ENCODE measurements around the gene MYLK.
"Not testable (repeated sequence)": the region's sequence is repeated elsewhere in the genome, so short reads cannot be mapped to it uniquely, and the experiment has no call there.

Gene MYLK

DNA sequence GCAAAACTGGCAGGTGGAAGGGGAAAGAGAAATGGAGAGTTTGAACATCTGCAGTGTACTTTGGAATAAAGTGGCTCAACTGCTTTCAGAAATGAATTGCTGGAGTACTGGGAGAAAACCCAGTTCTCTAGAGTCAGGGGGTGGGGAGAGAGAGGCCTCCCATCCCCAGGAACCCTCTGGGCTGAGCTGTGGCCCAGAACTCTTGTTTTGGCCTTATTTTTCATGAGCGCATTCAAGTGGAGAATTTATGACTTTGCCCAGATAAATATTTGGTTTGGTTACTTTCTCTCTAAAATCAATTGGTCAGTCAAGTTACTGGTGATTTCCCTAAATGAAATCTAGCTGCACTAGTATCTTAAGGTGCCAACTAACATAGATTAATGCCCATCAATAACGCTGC lies 270.6 kb downstream of the MYLK start:
- no peak for DNase-seq

DNA sequence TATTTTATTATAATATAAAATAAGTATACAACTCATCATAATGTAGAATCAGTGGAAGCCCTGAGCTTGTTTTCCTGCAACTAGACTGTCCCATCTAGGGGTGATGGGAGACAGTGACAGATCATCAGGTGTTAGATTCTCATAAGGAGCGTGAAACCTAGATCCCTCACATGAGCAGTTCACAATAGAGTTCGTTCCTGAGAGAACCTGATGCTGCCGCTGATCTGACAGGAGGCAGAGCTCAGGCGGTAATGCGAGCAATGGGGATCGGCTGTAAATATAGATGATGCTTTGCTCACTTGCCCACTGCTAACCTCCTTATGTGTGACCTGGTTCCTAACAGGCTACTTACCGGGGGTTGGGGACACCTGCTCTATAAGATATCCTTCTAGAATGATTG lies 272.5 kb downstream of the MYLK start:
- DNase-seq, result not testable (repeated sequence)

DNA sequence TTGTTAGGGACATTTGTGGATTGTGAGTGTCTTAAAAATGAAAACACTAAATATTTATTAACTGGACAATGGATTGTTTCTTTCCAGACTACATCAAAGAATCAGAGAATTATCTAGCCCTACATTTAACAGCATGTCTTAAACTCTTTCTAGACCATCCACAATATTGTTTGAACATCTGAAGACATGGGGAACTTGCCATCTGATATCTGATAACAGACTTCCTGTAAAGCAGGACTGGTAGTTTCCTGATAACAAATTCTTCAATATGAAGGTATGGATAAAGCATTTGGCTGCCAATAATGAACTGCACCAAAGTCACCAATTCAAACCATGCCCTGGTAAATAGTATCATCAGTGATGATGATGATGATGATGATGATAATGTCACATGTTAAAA lies 273.1 kb downstream of the MYLK start:
- no peak for DNase-seq

DNA sequence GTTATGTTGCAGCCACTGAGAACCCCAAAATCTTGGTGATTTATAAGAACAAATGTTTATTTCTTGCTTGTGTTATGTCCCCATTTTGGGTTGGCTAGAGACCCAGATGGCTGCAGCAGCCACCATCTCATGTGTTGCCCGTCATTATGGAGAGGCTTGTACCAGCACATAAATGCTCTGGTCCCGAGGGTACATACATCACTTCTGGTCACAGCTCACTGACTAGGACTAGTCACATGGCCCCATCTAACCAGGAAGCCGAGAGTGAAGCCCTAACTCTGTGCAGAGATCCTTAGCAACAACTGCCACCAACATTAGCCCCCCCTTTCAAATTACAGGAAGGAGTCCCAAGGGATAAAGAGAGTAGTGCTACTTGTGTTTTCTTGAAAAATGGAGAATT lies 273.8 kb downstream of the MYLK start:
- no peak for DNase-seq

DNA sequence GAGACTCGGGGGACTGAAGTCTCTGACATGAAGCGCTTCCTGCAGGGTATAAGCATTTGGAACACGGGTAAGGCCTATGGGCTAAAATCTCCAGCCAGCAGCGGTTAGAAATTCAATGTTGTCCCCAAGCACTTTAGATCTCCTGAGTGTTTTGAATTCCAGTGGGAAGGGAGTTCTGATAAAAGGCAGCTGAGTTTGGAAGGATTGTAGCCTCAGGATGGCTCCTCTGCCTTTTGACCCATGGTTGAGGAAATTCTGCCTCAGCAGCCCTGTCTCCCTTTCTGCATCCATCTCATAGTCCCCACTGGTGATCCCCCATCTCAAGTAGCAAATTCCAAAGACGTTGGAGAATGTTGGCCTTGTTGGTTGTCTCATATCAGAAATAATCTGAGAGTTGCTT lies 275.1 kb downstream of the MYLK start:
- no peak for DNase-seq

DNA sequence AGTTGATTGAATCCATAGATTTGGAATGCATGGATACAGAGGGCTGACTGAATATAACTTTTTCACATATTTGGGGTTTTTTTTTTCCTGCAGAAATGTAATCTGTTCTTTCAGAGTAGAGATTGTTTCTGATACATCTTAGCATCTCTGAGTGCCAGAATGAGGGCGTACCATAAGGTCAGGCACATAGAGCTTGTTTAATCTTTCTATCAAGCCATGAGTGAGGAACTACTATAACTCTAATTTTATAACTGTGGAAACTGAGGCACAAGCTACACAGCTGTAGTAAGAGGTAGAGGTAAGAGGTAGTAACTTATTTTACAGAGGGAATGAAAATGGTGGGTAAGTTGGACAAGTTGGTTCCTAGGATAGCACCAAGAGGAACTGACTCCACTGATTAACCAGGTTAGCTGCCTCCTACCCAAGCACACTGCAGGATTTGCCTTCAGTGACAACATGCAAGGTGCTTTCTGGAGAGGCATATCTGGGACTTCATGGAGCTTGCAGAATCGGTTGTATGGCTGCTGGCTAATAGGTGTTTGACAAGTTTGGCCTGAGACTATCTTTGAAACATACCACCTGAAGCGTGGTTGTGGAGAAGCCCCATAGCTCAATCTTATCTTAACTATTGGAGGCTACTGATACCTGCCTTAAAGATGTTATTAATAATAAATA lies 275.7 kb downstream of the MYLK start:
- DNase-seq, result no peak

DNA sequence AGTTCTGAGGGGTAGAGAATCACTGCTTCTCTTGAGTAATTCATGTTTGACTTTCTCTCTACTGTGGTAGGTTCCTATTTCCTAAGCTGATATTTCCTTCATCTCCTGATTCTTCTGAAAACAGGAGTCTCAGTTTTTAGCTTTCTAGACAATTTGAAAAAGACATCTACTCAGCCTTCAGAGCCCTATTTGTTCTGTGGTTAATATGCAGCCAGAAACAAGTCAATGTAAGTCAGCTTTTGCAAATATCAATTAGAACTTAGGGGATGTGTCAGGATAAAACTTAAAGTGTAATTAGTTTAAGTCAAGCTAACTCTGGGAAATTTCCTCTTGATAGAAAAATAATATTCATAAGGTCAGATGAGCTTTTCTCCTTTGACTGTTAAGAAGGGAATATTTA lies 277.6 kb downstream of the MYLK start:
- no peak for DNase-seq

DNA sequence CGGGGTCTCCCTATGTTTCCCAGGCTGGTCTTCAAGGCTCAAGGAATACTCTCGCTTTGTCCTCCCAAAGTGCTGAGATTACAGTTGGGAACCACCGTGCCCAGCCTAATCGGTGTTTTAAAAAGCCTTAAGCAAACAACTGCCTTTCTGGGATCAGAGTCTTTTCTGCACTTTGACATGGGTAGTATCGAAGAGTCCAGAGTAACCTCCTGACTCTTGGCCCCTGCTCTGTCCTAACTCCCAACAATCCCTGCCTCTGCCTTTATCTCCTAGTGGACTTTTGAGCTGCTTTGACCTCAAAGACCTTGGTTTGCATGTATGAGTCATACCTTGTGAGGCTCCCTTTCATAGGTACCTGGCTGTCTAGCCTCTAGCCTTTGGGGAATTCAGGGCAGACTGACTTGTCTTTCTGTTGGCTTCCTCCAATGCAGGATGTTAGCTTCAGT lies 278.3 kb downstream of the MYLK start:
- DNase-seq, result no peak

DNA sequence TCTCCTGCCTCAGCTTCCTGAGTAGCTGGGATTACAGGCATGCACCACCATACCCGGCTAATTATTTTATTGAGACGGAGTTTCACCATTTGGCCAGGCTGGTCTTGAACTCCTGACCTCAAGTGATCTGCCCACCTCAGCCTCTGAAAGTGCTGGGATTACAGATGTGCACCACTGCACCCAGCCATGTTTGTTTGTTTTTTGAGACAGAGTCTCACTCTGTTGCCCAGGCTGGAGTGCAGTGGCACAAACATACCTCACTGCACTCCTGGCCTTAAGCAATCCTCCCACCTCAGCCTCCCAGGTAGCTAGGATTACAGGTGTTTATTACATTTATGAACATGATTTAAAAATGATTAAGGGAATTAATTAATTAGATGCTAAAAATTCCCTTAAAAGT lies 281.0 kb downstream of the MYLK start:
- DNase-seq, result not testable (repeated sequence)

DNA sequence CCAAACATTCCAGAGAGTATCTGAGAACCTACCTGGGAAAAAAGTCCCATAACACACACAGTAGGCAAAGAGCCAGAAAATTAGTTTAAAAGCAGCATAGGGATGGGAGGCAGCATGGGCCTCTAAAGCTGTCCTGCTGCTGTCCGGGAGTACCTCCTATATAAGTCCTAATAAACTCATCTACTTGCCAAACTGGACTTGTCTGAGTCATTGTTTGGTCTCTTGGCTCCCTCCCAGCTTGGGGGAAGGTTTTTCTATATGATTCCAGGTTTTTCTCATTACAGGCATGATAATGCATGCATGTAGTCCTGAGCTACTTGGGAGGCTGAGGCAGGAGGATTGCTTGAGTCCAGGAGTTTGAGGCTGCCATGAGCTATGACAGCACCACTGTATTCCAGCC lies 281.8 kb downstream of the MYLK start:
- DNase-seq, result peak; percentile 77

DNA sequence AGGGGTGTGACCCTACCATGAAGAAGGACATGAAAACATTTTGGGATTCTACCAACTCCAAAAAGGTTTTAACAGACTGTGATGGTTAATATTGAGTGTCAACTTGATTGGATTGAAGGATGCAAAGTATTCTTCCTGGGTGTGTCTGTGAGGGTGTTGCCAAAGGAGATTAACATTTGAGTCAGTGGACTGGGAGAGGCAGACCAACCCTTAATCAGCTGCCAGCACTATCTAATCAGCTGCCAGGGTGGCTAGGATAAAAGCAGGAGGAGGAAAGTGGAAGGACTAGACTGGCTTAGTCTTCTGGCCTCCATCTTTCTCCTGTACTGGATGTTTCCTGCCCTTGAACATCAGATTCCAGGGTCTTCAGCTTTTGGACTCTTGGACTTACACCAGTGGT lies 283.3 kb downstream of the MYLK start:
- DNase-seq, result not testable (repeated sequence)

DNA sequence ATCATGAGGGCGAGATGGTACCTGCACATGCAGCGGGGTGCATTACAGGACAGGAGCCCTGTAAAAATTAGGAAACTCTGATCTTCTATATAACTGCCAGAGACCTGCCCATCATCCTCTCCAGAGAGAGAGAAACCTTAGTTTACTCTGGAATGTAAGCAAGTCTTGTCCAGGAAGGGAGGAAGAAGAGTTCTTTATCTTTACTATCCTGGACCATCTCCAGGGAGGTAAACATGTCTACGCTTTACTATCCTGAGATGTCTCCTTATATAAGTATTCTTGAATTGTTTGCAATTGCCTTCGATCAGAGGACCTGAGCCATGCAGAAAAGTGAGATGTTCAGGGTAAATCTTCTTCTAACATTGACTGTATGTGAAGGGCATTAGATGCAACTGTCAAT lies 286.6 kb downstream of the MYLK start:
- no peak for DNase-seq

DNA sequence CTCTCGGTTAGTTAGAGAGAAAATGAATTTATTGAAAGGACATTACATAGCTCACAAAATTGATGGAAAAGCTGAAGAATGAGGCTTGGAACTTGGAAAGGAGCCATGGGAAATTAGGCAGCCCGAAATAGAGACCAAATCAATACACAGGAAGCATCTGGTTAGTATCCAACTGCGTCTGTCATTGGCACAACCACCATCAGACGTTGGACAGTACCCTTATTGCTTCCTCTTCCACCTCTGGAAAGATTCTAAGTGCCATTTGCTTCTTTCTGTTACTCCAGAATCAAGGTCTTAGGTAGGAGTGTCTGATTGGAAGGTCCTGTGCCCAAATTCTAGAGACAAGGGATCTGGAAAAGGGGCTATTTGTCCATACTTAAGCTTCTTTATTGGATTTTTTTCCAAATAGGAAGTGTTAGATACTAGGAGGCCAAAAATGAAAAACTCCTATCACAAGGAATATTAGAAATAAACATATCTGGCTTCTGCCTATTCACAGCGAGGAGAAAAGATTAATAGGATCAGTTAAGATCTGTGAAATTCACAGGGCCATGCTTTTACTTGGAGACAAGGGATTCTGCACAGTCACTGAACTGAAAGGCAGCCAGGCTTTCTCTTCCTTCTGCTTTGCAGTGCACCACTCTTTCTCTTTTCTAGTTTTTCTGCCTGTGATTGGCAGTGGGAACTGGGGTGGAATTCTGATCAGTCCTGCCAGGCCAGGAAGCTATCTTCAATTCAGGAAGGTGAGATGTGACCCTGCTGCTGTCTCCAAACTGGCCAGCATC lies 288.5 kb downstream of the MYLK start:
- peak; percentile 14 for DNase-seq

DNA sequence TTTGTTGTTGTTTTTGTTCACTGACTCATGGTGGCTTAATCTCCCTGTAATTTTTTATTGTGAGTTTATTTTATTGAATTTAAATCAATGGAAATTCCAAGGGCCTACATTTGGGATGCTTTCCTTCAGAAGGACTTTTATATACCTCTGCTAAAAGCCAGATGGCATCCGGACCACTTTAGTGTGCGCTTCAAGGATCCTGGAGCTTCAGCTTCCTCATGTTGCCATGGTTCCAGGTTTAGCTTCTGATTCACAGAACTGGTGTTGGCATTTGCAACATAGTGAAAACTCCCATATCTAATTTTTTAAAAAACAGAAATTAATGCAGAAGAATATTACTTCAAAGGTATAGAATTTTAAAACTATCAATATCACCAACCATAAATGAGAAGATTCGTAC lies 290.8 kb downstream of the MYLK start:
- peak; percentile 50 for DNase-seq

DNA sequence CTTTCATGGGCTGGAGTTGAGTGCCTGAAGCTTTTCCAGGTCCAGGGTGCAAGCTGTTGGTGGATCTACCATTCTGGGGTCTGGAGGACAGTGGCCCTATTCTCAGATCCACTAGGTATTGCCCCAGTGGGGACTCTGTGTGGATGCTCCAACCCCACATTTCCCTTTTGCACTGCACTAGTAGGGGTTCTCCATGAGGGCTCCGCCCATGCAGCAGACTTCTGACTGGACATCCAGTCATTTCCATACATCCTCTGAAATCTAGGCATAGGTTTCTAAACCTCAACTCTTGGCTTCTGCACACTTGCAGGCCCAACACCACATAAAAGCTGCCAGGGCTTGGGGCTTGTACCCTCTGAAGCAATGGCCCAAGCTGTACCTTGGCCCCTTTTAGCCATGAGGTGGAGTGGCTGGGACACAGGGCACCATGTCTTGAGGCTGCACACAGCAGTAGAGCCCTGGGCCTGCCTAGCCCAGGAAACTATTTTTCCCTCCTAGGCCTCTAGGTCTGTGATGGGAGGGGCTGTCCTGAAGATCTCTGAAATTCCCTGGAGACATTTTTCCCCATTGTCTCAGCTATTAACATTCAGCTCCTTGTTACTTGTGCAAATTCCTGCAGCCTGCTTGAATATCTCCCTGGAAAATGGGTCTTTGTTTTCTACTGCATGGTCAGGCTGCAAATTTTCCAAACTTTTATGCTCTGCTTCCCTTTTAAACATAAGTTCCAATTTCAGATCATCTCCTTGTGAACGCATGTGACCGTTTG lies 293.3 kb downstream of the MYLK start:
- no peak for DNase-seq

DNA sequence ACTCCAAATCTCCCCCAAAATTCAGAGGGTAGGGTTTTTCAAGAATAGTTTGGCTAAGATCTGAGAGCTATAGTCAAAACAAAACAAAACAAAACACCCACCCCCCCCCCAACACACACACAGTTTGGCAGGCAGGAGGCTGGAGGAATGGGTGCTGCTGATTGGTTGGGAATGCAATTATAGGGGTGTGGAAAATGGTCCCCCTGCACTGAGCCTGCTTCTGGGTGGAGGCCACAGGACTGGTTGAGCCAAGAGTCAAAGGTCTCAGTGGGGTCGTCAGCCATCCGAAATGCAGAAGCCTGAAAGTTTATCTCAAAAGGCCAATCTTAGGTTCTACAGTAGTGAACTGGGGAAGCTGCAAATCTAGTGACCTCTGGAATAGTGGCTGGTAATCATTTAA lies 296.7 kb downstream of the MYLK start:
- no peak for DNase-seq

DNA sequence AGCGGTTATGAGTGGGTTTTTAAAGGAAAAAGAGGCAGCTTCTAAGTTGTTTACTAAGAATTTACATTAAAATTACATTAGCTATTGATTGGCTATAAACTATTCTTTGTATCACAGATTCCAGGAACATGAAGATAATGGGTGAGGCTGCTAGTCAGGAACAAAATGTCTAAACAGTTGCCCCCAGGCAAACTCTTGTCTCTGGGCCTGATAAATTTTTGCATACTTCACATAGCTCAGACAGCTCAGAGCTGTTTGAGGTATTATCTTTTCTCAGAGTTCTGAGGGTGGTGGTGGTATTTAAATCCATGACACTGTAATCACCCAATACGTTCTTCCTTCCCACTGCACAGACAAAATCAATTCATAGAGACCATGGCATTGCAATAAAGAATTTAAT lies 297.2 kb downstream of the MYLK start:
- no peak for DNase-seq

DNA sequence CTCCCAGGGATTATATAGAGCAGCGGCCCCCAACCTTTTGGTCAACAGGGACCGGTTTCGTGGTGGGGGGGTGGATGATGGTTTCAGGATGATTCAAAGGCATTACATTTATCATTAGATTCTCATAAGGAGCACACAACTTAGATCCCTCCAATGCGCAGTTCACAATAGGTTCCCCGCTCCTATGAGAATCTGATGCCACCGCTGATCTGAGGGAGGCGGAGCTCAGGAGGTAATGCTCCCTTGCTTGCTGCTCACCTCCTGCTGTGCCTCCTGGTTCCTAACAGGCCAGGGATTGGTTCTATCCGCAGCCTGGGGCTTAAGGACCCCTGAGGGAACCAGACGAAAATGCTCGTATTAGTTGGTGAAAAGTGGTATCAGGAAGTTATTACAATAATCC lies 298.0 kb downstream of the MYLK start:
- DNase-seq, result peak; percentile 64

DNA sequence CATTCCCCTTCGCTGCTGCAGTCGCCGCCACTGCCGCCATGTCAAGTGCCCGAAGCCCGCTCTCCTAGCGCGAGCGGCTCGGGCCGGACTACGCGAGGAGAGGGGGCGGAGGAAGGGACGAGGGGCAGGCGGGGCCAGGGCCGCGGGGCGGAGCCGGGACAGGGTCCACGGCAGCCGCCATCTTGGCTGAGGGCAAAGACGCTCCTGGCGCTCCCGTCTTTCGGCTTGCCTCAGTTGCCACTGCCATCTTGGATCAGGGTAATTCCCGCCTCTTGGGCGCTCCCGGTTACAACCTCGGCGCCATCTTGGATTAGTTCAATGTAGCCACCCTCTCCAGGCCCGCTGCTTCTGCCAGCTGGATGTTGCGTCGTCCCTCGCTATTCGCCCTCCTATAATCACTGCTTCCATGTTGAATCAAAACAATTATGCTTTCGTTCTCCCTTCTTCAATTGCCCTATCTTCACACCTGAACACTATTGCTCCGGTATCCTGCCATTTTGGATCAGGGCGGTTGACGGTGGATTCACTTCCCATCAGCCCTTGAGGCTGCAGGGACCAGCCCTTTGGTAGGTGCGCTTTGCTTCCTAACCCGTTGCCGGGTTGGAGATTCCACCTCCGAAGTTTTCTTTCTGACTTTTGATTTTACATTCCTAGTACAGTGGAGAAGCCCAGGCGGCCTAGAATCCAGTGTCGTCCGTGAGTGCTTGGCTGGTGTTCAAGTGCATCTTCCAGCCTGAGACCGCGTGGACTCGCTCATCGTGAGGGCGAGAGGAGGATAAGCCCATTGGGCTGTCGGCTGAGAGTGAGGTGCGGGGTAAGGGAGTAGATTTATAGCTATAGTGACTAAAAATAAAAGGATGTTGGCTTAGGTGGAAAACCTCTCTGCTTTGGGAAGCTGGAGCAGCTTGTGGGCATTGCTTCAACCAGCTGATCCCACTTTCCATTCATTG lies 298.9 kb downstream of the MYLK start, which contains the start of gene HACD2:
HACD2 (minus strand) TSS at position 66 of the 950 bp plus-strand sequence; CDS start at position 40, 26 bp downstream.
- DNase-seq, result peak; percentile 98

DNA sequence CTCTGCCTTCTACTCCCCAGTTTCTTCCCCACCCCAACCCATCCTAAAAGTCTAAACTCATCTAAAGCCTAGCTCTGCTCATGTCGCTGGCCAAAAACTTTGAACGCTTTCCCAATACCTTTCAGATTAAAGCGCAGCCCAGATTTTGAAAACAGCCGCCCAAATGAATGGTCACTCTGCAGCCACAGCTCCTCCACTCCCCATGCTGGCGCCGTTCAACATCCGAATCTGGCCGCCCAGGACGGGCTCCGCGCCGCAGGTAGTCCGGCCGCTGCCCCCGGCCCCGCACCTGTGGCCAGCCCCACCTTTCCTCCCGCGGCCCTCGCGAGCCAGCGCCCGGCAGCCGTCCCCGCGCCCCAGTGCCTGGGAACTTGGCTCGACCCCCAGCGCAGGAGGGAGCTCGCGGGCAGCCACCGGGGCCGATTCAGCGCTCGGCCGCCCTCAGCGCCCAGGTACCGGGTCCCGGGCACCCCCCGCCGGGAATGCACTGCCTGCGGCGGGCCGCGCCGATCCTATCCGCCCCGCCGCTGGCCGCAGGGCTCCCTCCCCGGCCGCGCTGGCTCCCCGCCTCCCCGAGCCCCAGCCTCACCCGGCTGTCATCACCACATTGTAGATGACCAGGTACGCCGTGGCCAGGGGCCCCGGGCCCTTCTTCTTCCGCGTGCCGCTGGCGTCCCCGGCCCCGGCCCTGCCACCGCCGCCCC lies 299.7 kb downstream of the MYLK start:
- DNase-seq, result no peak

DNA sequence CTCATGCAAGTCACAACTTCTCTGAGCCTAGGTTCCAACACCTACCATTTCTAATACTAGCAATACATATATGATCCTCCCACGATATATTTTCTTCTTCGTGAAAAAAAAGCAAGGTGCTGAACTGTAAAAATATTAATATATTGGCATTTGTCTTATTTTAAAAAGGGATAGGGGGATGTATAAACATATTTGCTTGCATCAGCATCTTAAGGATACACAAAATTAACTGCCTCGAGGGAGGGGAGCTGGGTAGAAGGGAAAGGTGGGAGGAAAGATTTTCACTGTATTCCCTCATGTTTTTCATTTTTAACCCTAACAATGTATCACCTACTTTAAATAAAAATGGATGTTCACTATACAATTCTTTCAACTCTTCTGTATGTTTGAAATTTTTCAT lies 300.6 kb downstream of the MYLK start:
- no peak for DNase-seq

DNA sequence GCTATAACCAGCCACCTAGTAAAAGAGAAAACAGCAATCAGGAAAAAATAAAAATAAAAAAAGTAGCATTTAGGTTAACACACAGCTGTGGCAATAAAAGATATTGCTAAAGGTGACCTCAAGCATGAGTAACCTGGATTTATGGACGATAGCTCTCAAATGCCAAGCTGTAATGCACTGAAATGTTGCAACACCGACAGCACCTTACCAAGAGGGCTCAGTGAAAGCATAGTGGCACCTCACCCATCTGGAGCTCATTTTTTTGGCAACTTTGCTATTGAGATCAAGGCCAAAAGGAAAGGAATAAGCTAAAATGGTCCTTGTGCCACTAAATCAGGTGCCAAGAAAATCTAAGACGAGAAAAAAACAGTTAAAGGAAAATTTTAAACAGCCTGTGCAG lies 301.8 kb downstream of the MYLK start:
- DNase-seq, result peak; percentile 72

All from NCI-H446 treated with DMSO at 0.1 percent for 48 hours (cell line).